ENCODE data around the gene KCNH5.

- no peak for TF ChIP-seq SP1 (IDR thresholded peaks at IDR 0.05)
- no peak for TF ChIP-seq FOXM1 (IDR thresholded peaks at IDR 0.05; ENCODE audit: borderline replicate concordance)
- no peak for TF ChIP-seq HDGF (IDR thresholded peaks at IDR 0.05; ENCODE audit: borderline replicate concordance)
- TF ChIP-seq PKNOX1 (IDR thresholded peaks at IDR 0.05): no peak
- no peak for TF ChIP-seq ELF4 (IDR thresholded peaks at IDR 0.05)
- no peak for TF ChIP-seq BHLHE40 (IDR thresholded peaks at IDR 0.05; ENCODE audit: borderline replicate concordance)
- TF ChIP-seq SUZ12 (IDR thresholded peaks at IDR 0.05): no peak
- no peak for TF ChIP-seq LEF1 (IDR thresholded peaks at IDR 0.05; ENCODE audit: borderline replicate concordance)
Measured at GRCh38 chr14:62778310-62778709, 266.9 kb downstream of the KCNH5 start.

All from HEK293T (cell line).